ENCODE results near the gene CEBPB. TPM values are rescaled to one million over a fixed set of nuclear protein-coding genes. Genes with fewer than 3 reads are reported as not detected.

CEBPB gene
- total RNA-seq, 1 donor = 38.1 TPM

DNA sequence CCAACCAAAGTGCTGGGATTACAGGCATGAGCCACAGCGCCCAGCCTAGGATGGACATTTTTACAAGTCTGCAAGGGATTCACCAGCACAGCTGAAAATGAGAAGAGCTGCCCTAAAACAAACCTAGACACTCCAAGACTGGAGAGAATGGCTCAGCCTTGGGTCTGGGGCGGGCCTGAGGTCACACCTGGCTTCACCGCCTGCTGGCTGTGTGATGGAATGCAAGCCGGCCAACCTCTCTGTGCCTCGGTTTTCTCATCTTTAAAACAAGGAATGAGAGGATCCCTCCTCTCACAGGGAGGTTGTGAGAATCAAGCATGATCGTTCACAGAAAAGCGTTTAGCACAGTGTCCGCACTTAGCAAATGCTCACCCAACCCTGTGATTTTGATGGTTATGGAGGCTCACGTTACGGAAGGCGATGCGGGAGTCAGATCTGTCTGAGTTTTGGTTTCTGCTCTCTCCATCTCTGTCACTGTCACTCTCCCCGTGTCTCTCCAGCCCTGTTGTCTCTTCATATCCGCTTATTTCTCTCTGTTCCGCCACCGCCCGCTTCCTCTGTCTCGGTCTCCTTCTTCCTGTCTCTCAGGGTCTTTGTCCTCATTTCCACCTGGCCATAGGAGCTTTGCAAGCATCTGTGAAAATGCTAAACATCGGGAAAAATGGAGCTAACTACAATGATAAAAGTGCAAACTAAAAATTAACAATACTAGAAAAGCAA, 47.6 kb downstream of the CEBPB start:
- TF ChIP-seq, protein P1, sequence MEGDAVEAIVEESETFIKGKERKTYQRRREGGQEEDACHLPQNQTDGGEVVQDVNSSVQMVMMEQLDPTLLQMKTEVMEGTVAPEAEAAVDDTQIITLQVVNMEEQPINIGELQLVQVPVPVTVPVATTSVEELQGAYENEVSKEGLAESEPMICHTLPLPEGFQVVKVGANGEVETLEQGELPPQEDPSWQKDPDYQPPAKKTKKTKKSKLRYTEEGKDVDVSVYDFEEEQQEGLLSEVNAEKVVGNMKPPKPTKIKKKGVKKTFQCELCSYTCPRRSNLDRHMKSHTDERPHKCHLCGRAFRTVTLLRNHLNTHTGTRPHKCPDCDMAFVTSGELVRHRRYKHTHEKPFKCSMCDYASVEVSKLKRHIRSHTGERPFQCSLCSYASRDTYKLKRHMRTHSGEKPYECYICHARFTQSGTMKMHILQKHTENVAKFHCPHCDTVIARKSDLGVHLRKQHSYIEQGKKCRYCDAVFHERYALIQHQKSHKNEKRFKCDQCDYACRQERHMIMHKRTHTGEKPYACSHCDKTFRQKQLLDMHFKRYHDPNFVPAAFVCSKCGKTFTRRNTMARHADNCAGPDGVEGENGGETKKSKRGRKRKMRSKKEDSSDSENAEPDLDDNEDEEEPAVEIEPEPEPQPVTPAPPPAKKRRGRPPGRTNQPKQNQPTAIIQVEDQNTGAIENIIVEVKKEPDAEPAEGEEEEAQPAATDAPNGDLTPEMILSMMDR (IDR thresholded peaks at IDR 0.05; ENCODE audit: insufficient read depth, low read length) = no peak
- no peak overlapping the region for H3K4me3 ChIP-seq (ENCODE audit: low read depth, low read length)
- no peak for DNase-seq (ENCODE audit: low read depth)

DNA sequence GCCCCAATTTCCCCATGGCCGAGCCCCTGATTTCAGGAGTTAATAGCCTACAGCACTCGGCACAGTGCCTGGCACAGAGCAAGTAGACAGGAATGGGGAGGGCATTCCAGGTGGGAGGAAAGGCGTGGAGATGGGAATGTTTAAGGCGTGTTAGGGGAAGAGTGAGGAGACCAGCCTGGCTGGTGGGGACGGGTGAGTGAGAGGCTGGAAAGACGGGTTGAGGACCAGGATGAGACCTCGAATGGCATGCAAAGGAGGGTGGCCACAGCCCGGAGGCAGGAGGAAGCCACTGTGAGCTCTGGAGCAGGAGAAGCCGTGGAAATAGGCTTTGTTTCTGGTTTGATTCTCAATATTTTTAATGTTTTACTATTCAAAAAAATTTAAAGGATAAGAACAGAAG, 49.5 kb downstream of the CEBPB start:
- TF ChIP-seq, protein P1 (IDR thresholded peaks at IDR 0.05; ENCODE audit: insufficient read depth, low read length) = no peak
- no peak for DNase-seq (ENCODE audit: low read depth)
- H3K4me3 ChIP-seq (ENCODE audit: low read depth, low read length) = no peak overlapping the region

DNA sequence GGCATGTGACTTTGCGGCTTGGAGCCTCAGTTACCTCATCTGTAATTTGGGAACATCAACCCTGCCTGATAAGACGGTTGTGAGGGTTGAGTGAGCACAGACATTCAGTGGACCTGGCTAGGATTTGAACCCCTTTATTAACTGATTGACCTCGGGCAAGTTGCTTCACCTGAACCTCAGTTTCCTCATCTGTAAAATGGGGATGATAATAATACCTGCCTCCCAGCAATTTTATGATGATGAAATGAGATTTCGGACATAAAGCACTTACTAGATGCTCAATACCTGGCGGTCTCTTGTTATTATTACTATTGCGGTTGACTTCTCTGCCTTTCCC, 51.5 kb downstream of the CEBPB start:
- no peak overlapping the region for H3K4me3 ChIP-seq (ENCODE audit: low read depth, low read length)
- TF ChIP-seq, protein P1 (IDR thresholded peaks at IDR 0.05; ENCODE audit: insufficient read depth, low read length) = no peak
- no peak for DNase-seq (ENCODE audit: low read depth)

Other genes starting within 250 kb of the CEBPB start
- 1.1 and 2.7 TPM in 2 replicates for gene SNAI1, start 207.8 kb upstream of the CEBPB start, total RNA-seq (ENCODE audit: low replicate concordance)
- gene UBE2V1, start 77.7 kb upstream of the CEBPB start, total RNA-seq (ENCODE audit: low replicate concordance) = 77.1 and 105 TPM in 2 replicates
- 9.3 and 19.9 TPM in 2 replicates for gene PEDS1, start 37.1 kb upstream of the CEBPB start, total RNA-seq (ENCODE audit: low replicate concordance)